A549 (cell line): Measurements from ENCODE around the gene RNU6-9. TPM values are rescaled to one million over a fixed set of nuclear protein-coding genes. Genes with fewer than 3 reads are reported as not detected.

Experiments
- ATAC-seq, 2 experiments: fragments of 200-7000 bp in 1 of 2; fragments of >200 bp in 1 of 2; cut with Nextera tagmentation in 1 of 2; cut with Tn5 transposase in 1 of 2; 3 replicates each; pipeline versions ENCODE4 v1.8.0 to v1.9.1; 2018 to 2020; ENCODE audit warnings: mild to moderate bottlenecking in 1 of 2, moderate library complexity in 1 of 2
- CTCF ChIA-PET: fragments of 300-600 bp; sonication (Branson Sonifier 250); formaldehyde crosslinking; extraction: SDS; loops from one replicate; lab custom pipeline; 2021; ENCODE audit warnings: antibody characterized with exemption, inconsistent platforms; lab: Yijun Ruan, JAX
- POLR2A ChIA-PET: fragments of 350-600 bp; formaldehyde crosslinking; extraction: SDS; loops from one replicate; lab custom pipeline; 2021; ENCODE audit warnings: antibody characterized with exemption, inconsistent platforms; lab: Yijun Ruan, JAX
- DNase-seq, 2 experiments: peaks; one replicate each; pipeline versions ENCODE4 v3.0.0 to v3.0.0-alpha.2; 2011 to 2016; ENCODE audit warnings: low read depth in 1 of 2, low spot score in 1 of 2
- FAIRE-seq: peaks from 2 replicates; lab custom pipeline; 2011; peaks lifted over from hg19 to GRCh38; lab: Jason Lieb, UNC
- H3K27ac ChIP-seq, 2 experiments: fragments of >200 bp; sonication (Bioruptor Twin); formaldehyde crosslinking; 3 replicates each; pipeline ENCODE4 v1.5.1; 2016 to 2017
- H3K4me1 ChIP-seq: fragments of >200 bp; sonication (Bioruptor Twin); formaldehyde crosslinking; 3 replicates; pipeline ENCODE4 v1.6.1; 2016
- H3K4me2 ChIP-seq: fragments of >200 bp; sonication (Bioruptor Twin); formaldehyde crosslinking; 3 replicates; pipeline ENCODE4 v1.6.1; 2016
- H3K4me3 ChIP-seq: fragments of >200 bp; sonication (Bioruptor Twin); formaldehyde crosslinking; 3 replicates; pipeline ENCODE4 v1.5.1; 2016
- H3K9me3 ChIP-seq: fragments of >200 bp; sonication (Bioruptor Twin); formaldehyde crosslinking; 3 replicates; pipeline ENCODE4 v1.6.1; 2016
- EHF ChIP-seq: fragments of 250-450 bp; sonication (Bioruptor Pico); IDR thresholded peaks from 2 replicates; pipeline ENCODE4 v1.5.0; 2020; ENCODE audit warnings: mild to moderate bottlenecking
- FOSL2 ChIP-seq, 2 experiments: fragments of 450-650 bp in 1 of 2; fragments of >200 bp in 1 of 2; sonication (Bioruptor Twin) in 1 of 2; formaldehyde crosslinking; IDR thresholded peaks; 2 replicates each; pipeline versions ENCODE4 v1.5.0 to v1.6.1; 2016 to 2020; ENCODE audit warnings: mild to moderate bottlenecking in 1 of 2, moderate library complexity in 1 of 2
- FOXS1 ChIP-seq: fragments of 250-450 bp; sonication (Bioruptor Pico); IDR thresholded peaks from 2 replicates; pipeline ENCODE4 v1.5.0; 2020; ENCODE audit warnings: mild to moderate bottlenecking, moderate library complexity
- GATA3 ChIP-seq: IDR thresholded peaks from 2 replicates; pipeline ENCODE4 v1.6.1; 2012; ENCODE audit warnings: borderline replicate concordance
- HOXA7 ChIP-seq: fragments of 250-450 bp; sonication (Bioruptor Pico); IDR thresholded peaks from 2 replicates; pipeline ENCODE4 v1.5.0; 2020; ENCODE audit warnings: mild to moderate bottlenecking, moderate library complexity
- KDM5A ChIP-seq: fragments of 200-600 bp; sonication (generic); IDR thresholded peaks from 2 replicates; pipeline ENCODE4 v1.6.1; 2016; ENCODE audit warnings: antibody characterized with exemption, mild to moderate bottlenecking
- MAZ ChIP-seq: fragments of 150-350 bp; IDR thresholded peaks from 2 replicates; pipeline ENCODE4 v1.6.1; 2014; ENCODE audit warnings: antibody characterized with exemption, low read depth, low read length, borderline replicate concordance
- RAD21 ChIP-seq, 2 experiments: fragments of >200 bp in 1 of 2; sonication (Bioruptor Twin) in 1 of 2; formaldehyde crosslinking in 1 of 2; IDR thresholded peaks in 1 of 2; conservative IDR thresholded peaks in 1 of 2; 2 replicates in 1 of 2; 3 replicates in 1 of 2; pipeline ENCODE4 v1.6.1; 2012 to 2018; ENCODE audit warnings: inconsistent platforms in 1 of 2
- SMC3 ChIP-seq: fragments of >200 bp; sonication (Bioruptor Twin); formaldehyde crosslinking; IDR thresholded peaks from 3 replicates; pipeline ENCODE4 v1.6.1; 2018; ENCODE audit warnings: inconsistent platforms
- WGBS: methylation state at CpG from one replicate; pipeline ENCODE4 v1.1.6; 2017; ENCODE audit errors: missing lambda C conversion rate; 5-methylcytosine and 5-hydroxymethylcytosine counted together
- polyA plus RNA-seq, 4 experiments: library from polyadenylated mRNA; depleted of rRNA in 3 of 4; stranded (reverse); fragments of >200 nt; fragmentation: RNase III in 1 of 4; extraction: RNeasy Plus Mini Kit Qiagen cat#74134 plus additional on column Dnase treatment in 1 of 4; gene quantifications; 2 replicates in 3 of 4; 3 replicates in 1 of 4; pipeline ENCODE4 v1.2.3, GENCODE V29; 2011 to 2017
- small RNA-seq, 6 experiments: library from RNA; depleted of rRNA; stranded (forward); fragments of <200 nt; gene quantifications; one replicate each; pipeline ENCODE3, GENCODE V24; 2012
- TF ChIP-seq, protein P1 (sequence below): fragments of 200-600 bp; sonication (generic); IDR thresholded peaks from 2 replicates; pipeline ENCODE4 v1.6.1; 2016; ENCODE audit warnings: antibody characterized with exemption, mild to moderate bottlenecking, moderate library complexity
- TF ChIP-seq, protein P2 (sequence below): IDR thresholded peaks from 2 replicates; pipeline ENCODE4 v1.6.1; 2012

RNU6-9 gene
- polyA plus RNA-seq, 2 of the 4 experiments (the other 2 are of a cell fraction) = not detected

DNA sequence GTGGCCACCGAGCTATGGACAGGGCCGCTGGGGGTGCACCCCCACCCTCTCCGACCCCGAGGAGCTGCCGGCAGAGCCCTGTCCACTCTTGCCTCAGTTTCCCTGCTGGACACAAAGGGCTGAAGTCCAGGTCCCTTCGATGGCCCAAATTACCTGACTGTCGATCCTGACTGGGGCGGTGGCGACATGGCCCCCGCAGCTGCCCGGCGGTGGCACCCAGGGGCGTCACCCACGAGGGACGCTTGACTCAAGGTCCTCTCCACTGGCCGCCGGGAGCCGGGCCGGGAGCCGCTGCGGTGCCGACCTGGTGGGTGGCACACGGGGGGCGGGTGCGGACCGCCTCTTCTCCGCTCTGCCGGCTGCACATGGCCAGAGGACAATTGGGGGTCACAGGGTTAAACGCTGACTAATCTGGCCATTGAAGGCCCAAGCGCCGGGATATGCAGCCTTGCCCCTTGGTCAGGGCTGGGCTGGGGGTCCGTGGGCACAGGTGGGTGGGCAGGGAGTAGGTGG, 48.9 kb downstream of the RNU6-9 start:
- 92% methylated on average over 10 of the region's 32 CpGs for WGBS
- Histone ChIP-seq H3K4me2 (no peak overlapping the region), H3K27ac (no peak overlapping the region), H3K9me3 (no peaks in the 10 kb centered on the region), H3K4me3 (no peak overlapping the region)
- ChIA-PET POLR2A (no interaction called here), CTCF (interaction anchor here (0.9 kb wide), 1 partner anchor 29 kb away, joined by 3 read pairs; no protein-coding TSS in a partner anchor)
- no peak for FAIRE-seq
- no peak for ATAC-seq
- DNase-seq = no peak
- no peak for TF ChIP-seq FOXS1 (CRISPR knock-in tag)
- TF ChIP-seq GATA3 = no peak
- no peak for TF ChIP-seq RAD21 (conservative IDR thresholded peaks at IDR 0.05 in 1 of 2, IDR thresholded peaks at IDR 0.05 in 1 of 2)
- TF ChIP-seq FOSL2 (IDR thresholded peaks at IDR 0.05) = no peak
- no peak for TF ChIP-seq FOSL2 (CRISPR knock-in tag; IDR thresholded peaks at IDR 0.05)
- no peak for TF ChIP-seq MAZ
- TF ChIP-seq EHF (CRISPR knock-in tag) = no peak
- TF ChIP-seq, protein P1, sequence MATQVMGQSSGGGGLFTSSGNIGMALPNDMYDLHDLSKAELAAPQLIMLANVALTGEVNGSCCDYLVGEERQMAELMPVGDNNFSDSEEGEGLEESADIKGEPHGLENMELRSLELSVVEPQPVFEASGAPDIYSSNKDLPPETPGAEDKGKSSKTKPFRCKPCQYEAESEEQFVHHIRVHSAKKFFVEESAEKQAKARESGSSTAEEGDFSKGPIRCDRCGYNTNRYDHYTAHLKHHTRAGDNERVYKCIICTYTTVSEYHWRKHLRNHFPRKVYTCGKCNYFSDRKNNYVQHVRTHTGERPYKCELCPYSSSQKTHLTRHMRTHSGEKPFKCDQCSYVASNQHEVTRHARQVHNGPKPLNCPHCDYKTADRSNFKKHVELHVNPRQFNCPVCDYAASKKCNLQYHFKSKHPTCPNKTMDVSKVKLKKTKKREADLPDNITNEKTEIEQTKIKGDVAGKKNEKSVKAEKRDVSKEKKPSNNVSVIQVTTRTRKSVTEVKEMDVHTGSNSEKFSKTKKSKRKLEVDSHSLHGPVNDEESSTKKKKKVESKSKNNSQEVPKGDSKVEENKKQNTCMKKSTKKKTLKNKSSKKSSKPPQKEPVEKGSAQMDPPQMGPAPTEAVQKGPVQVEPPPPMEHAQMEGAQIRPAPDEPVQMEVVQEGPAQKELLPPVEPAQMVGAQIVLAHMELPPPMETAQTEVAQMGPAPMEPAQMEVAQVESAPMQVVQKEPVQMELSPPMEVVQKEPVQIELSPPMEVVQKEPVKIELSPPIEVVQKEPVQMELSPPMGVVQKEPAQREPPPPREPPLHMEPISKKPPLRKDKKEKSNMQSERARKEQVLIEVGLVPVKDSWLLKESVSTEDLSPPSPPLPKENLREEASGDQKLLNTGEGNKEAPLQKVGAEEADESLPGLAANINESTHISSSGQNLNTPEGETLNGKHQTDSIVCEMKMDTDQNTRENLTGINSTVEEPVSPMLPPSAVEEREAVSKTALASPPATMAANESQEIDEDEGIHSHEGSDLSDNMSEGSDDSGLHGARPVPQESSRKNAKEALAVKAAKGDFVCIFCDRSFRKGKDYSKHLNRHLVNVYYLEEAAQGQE = no peak
- TF ChIP-seq, protein P2, sequence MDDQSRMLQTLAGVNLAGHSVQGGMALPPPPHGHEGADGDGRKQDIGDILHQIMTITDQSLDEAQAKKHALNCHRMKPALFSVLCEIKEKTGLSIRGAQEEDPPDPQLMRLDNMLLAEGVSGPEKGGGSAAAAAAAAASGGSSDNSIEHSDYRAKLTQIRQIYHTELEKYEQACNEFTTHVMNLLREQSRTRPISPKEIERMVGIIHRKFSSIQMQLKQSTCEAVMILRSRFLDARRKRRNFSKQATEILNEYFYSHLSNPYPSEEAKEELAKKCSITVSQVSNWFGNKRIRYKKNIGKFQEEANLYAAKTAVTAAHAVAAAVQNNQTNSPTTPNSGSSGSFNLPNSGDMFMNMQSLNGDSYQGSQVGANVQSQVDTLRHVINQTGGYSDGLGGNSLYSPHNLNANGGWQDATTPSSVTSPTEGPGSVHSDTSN = no peak
- no peak for TF ChIP-seq SMC3
- no peak for TF ChIP-seq HOXA7 (CRISPR knock-in tag)
- no peak for TF ChIP-seq KDM5A
- TF ChIP-seq, all 56 proteins: peak for 0
- H3K4me1 ChIP-seq = peaks cover 23% of the 10 kb centered on the region

Small RNA genes within 50 kb of the gene (small RNA-seq; reads per million reads assigned to genes)
- gene RNU6-9 = 1.6 to 1,108 (median 141) reads per million in 6 experiments

Other genes with a start within 250 kb of the RNU6-9 start
- 3.1 and 4.9 TPM in 2 replicates for gene RNF126, start 230.3 kb upstream of the RNU6-9 start, polyA plus RNA-seq (2011; rRNA removed)
- gene RNF126, start 230.3 kb upstream of the RNU6-9 start, polyA plus RNA-seq (2017; fragmentation: RNase III; extraction: RNeasy Plus Mini Kit Qiagen cat#74134 plus additional on column Dnase treatment) = 35.0 to 36.3 TPM (median 35.4 TPM) in 3 replicates
- gene FSTL3, start 217.1 kb upstream of the RNU6-9 start, polyA plus RNA-seq (2011; rRNA removed) = 45.5 and 58.1 TPM in 2 replicates
- 110 to 131 TPM (median 118 TPM) in 3 replicates for gene FSTL3, start 217.1 kb upstream of the RNU6-9 start, polyA plus RNA-seq (2017; fragmentation: RNase III; extraction: RNeasy Plus Mini Kit Qiagen cat#74134 plus additional on column Dnase treatment)
- gene PRSS57, start 198.0 kb upstream of the RNU6-9 start, polyA plus RNA-seq (2011; rRNA removed) = 0.10 TPM in 1 of 2 replicates, not detected in the other
- gene PRSS57, start 198.0 kb upstream of the RNU6-9 start, polyA plus RNA-seq (2017; fragmentation: RNase III; extraction: RNeasy Plus Mini Kit Qiagen cat#74134 plus additional on column Dnase treatment) = not detected in 3 replicates
- 2.0 and 3.0 TPM in 2 replicates for gene PALM, start 184.5 kb upstream of the RNU6-9 start, polyA plus RNA-seq (2011; rRNA removed)
- gene PALM, start 184.5 kb upstream of the RNU6-9 start, polyA plus RNA-seq (2017; fragmentation: RNase III; extraction: RNeasy Plus Mini Kit Qiagen cat#74134 plus additional on column Dnase treatment) = 11.4 to 17.5 TPM (median 15.7 TPM) in 3 replicates
- gene MISP, start 142.4 kb upstream of the RNU6-9 start, polyA plus RNA-seq (2011; rRNA removed) = 38.3 and 46.5 TPM in 2 replicates
- gene MISP, start 142.4 kb upstream of the RNU6-9 start, polyA plus RNA-seq (2017; fragmentation: RNase III; extraction: RNeasy Plus Mini Kit Qiagen cat#74134 plus additional on column Dnase treatment) = 56.9 to 62.7 TPM (median 61.4 TPM) in 3 replicates
- gene PTBP1, start 96.0 kb upstream of the RNU6-9 start, polyA plus RNA-seq (2011; rRNA removed) = 144 and 207 TPM in 2 replicates
- 264 to 299 TPM (median 285 TPM) in 3 replicates for gene PTBP1, start 96.0 kb upstream of the RNU6-9 start, polyA plus RNA-seq (2017; fragmentation: RNase III; extraction: RNeasy Plus Mini Kit Qiagen cat#74134 plus additional on column Dnase treatment)
- gene PLPPR3, start 71.5 kb upstream of the RNU6-9 start, polyA plus RNA-seq (2011; rRNA removed) = 2.6 and 3.2 TPM in 2 replicates
- 3.5 to 4.2 TPM (median 3.7 TPM) in 3 replicates for gene PLPPR3, start 71.5 kb upstream of the RNU6-9 start, polyA plus RNA-seq (2017; fragmentation: RNase III; extraction: RNeasy Plus Mini Kit Qiagen cat#74134 plus additional on column Dnase treatment)
- 0.15 and 0.31 TPM in 2 replicates for gene AZU1, start 65.6 kb upstream of the RNU6-9 start, polyA plus RNA-seq (2011; rRNA removed)
- 0.26 to 0.55 TPM (median 0.32 TPM) in 3 replicates for gene AZU1, start 65.6 kb upstream of the RNU6-9 start, polyA plus RNA-seq (2017; fragmentation: RNase III; extraction: RNeasy Plus Mini Kit Qiagen cat#74134 plus additional on column Dnase treatment)
- 0.21 and 0.36 TPM in 2 replicates for gene PRTN3, start 52.5 kb upstream of the RNU6-9 start, polyA plus RNA-seq (2011; rRNA removed)
- gene PRTN3, start 52.5 kb upstream of the RNU6-9 start, polyA plus RNA-seq (2017; fragmentation: RNase III; extraction: RNeasy Plus Mini Kit Qiagen cat#74134 plus additional on column Dnase treatment) = 0.18 to 0.39 TPM (median 0.24 TPM) in 3 replicates
- 0.15 and 0.35 TPM in 2 replicates for gene ELANE, start 41.2 kb upstream of the RNU6-9 start, polyA plus RNA-seq (2011; rRNA removed)
- gene ELANE, start 41.2 kb upstream of the RNU6-9 start, polyA plus RNA-seq (2017; fragmentation: RNase III; extraction: RNeasy Plus Mini Kit Qiagen cat#74134 plus additional on column Dnase treatment) = 0.14 to 0.15 TPM (median 0.15 TPM) in 3 replicates
- 7.6 TPM in 2 replicates for gene CFD, start 33.8 kb upstream of the RNU6-9 start, polyA plus RNA-seq (2011; rRNA removed)
- gene CFD, start 33.8 kb upstream of the RNU6-9 start, polyA plus RNA-seq (2017; fragmentation: RNase III; extraction: RNeasy Plus Mini Kit Qiagen cat#74134 plus additional on column Dnase treatment) = 13.8 to 14.8 TPM (median 14.3 TPM) in 3 replicates
- gene MED16, start 297 bp upstream of the RNU6-9 start, polyA plus RNA-seq (2011; rRNA removed) = 8.0 TPM in 2 replicates
- 11.9 to 13.9 TPM (median 12.7 TPM) in 3 replicates for gene MED16, start 297 bp upstream of the RNU6-9 start, polyA plus RNA-seq (2017; fragmentation: RNase III; extraction: RNeasy Plus Mini Kit Qiagen cat#74134 plus additional on column Dnase treatment)
- 16.9 and 22.7 TPM in 2 replicates for gene R3HDM4, start 19.7 kb downstream of the RNU6-9 start, polyA plus RNA-seq (2011; rRNA removed)
- 18.8 to 24.8 TPM (median 20.7 TPM) in 3 replicates for gene R3HDM4, start 19.7 kb downstream of the RNU6-9 start, polyA plus RNA-seq (2017; fragmentation: RNase III; extraction: RNeasy Plus Mini Kit Qiagen cat#74134 plus additional on column Dnase treatment)
- 0.05 and 0.14 TPM in 2 replicates for gene KISS1R, start 23.8 kb downstream of the RNU6-9 start, polyA plus RNA-seq (2011; rRNA removed)
- gene KISS1R, start 23.8 kb downstream of the RNU6-9 start, polyA plus RNA-seq (2017; fragmentation: RNase III; extraction: RNeasy Plus Mini Kit Qiagen cat#74134 plus additional on column Dnase treatment) = 0.18 to 0.79 TPM (median 0.38 TPM) in 3 replicates
- 3.3 and 3.4 TPM in 2 replicates for gene ARID3A, start 32.6 kb downstream of the RNU6-9 start, polyA plus RNA-seq (2011; rRNA removed)
- 4.6 to 6.1 TPM (median 5.4 TPM) in 3 replicates for gene ARID3A, start 32.6 kb downstream of the RNU6-9 start, polyA plus RNA-seq (2017; fragmentation: RNase III; extraction: RNeasy Plus Mini Kit Qiagen cat#74134 plus additional on column Dnase treatment)
- 22.2 and 23.8 TPM in 2 replicates for gene WDR18, start 90.9 kb downstream of the RNU6-9 start, polyA plus RNA-seq (2011; rRNA removed)
- gene WDR18, start 90.9 kb downstream of the RNU6-9 start, polyA plus RNA-seq (2017; fragmentation: RNase III; extraction: RNeasy Plus Mini Kit Qiagen cat#74134 plus additional on column Dnase treatment) = 41.7 to 48.9 TPM (median 48.1 TPM) in 3 replicates
- 0.65 and 0.67 TPM in 2 replicates for gene GRIN3B, start 106.9 kb downstream of the RNU6-9 start, polyA plus RNA-seq (2011; rRNA removed)
- gene GRIN3B, start 106.9 kb downstream of the RNU6-9 start, polyA plus RNA-seq (2017; fragmentation: RNase III; extraction: RNeasy Plus Mini Kit Qiagen cat#74134 plus additional on column Dnase treatment) = 1.1 to 1.5 TPM (median 1.5 TPM) in 3 replicates
- gene TMEM259, start 127.6 kb downstream of the RNU6-9 start, polyA plus RNA-seq (2011; rRNA removed) = 45.6 and 53.3 TPM in 2 replicates
- gene TMEM259, start 127.6 kb downstream of the RNU6-9 start, polyA plus RNA-seq (2017; fragmentation: RNase III; extraction: RNeasy Plus Mini Kit Qiagen cat#74134 plus additional on column Dnase treatment) = 71.1 to 82.2 TPM (median 78.3 TPM) in 3 replicates
- gene RNU6-2, start 128.0 kb downstream of the RNU6-9 start, polyA plus RNA-seq (2011; rRNA removed) = not detected in 2 replicates
- gene RNU6-2, start 128.0 kb downstream of the RNU6-9 start, polyA plus RNA-seq (2017; fragmentation: RNase III; extraction: RNeasy Plus Mini Kit Qiagen cat#74134 plus additional on column Dnase treatment) = not detected in 3 replicates
- 31.7 and 32.2 TPM in 2 replicates for gene CNN2, start 133.1 kb downstream of the RNU6-9 start, polyA plus RNA-seq (2011; rRNA removed)
- gene CNN2, start 133.1 kb downstream of the RNU6-9 start, polyA plus RNA-seq (2017; fragmentation: RNase III; extraction: RNeasy Plus Mini Kit Qiagen cat#74134 plus additional on column Dnase treatment) = 99.3 to 115 TPM (median 101 TPM) in 3 replicates
- gene ABCA7, start 146.6 kb downstream of the RNU6-9 start, polyA plus RNA-seq (2011; rRNA removed) = 5.0 and 6.6 TPM in 2 replicates
- 8.8 to 13.5 TPM (median 12.6 TPM) in 3 replicates for gene ABCA7, start 146.6 kb downstream of the RNU6-9 start, polyA plus RNA-seq (2017; fragmentation: RNase III; extraction: RNeasy Plus Mini Kit Qiagen cat#74134 plus additional on column Dnase treatment)
- gene ARHGAP45, start 173.7 kb downstream of the RNU6-9 start, polyA plus RNA-seq (2011; rRNA removed) = 0.48 and 1.2 TPM in 2 replicates
- gene ARHGAP45, start 173.7 kb downstream of the RNU6-9 start, polyA plus RNA-seq (2017; fragmentation: RNase III; extraction: RNeasy Plus Mini Kit Qiagen cat#74134 plus additional on column Dnase treatment) = 1.5 to 1.9 TPM (median 1.8 TPM) in 3 replicates
- 81.0 and 99.6 TPM in 2 replicates for gene POLR2E, start 201.9 kb downstream of the RNU6-9 start, polyA plus RNA-seq (2011; rRNA removed)
- 170 to 181 TPM (median 172 TPM) in 3 replicates for gene POLR2E, start 201.9 kb downstream of the RNU6-9 start, polyA plus RNA-seq (2017; fragmentation: RNase III; extraction: RNeasy Plus Mini Kit Qiagen cat#74134 plus additional on column Dnase treatment)
- 223 and 248 TPM in 2 replicates for gene GPX4, start 210.5 kb downstream of the RNU6-9 start, polyA plus RNA-seq (2011; rRNA removed)
- 370 to 402 TPM (median 394 TPM) in 3 replicates for gene GPX4, start 210.5 kb downstream of the RNU6-9 start, polyA plus RNA-seq (2017; fragmentation: RNase III; extraction: RNeasy Plus Mini Kit Qiagen cat#74134 plus additional on column Dnase treatment)